ENCODE results near the gene TMEM132D.

Gene TMEM132D

GRCh38 chr12:129466499-129466898 is 437.3 kb downstream of the TMEM132D start:
- H3K27ac ChIP-seq (ENCODE audit: low read depth in 2 of 2, low read length in 2 of 2), result no peak overlapping the region
- H3K9me3 ChIP-seq (ENCODE audit: control insufficient read depth in 2 of 2, low read length in 2 of 2), result no peaks in the 10 kb centered on the region
- H3K4me1 ChIP-seq (ENCODE audit: control insufficient read depth in 2 of 2, insufficient read depth in 2 of 2, low read length in 2 of 2), result no peaks in the 10 kb centered on the region
- no peaks in the 10 kb centered on the region for H3K27me3 ChIP-seq (ENCODE audit: control insufficient read depth in 2 of 2, insufficient read depth in 2 of 2, low read length in 2 of 2)
- no peak overlapping the region for H3K9ac ChIP-seq (ENCODE audit: low read depth in 1 of 2, low read length in 2 of 2)
- H3K36me3 ChIP-seq (ENCODE audit: control insufficient read depth in 2 of 2, insufficient read depth in 2 of 2, low read length in 2 of 2), result no peaks in the 10 kb centered on the region
- H3K4me3 ChIP-seq (ENCODE audit: low read length in 2 of 2), result no peak overlapping the region

- no peak overlapping the region for H3K27ac ChIP-seq (ENCODE audit: low read depth in 2 of 2, low read length in 2 of 2)
- no peak overlapping the region for H3K4me3 ChIP-seq (ENCODE audit: low read length in 2 of 2)
- no peaks in the 10 kb centered on the region for H3K27me3 ChIP-seq (ENCODE audit: control insufficient read depth in 2 of 2, insufficient read depth in 2 of 2, low read length in 2 of 2)
- H3K9ac ChIP-seq (ENCODE audit: low read depth in 1 of 2, low read length in 2 of 2), result no peak overlapping the region
- H3K9me3 ChIP-seq (ENCODE audit: control insufficient read depth in 2 of 2, low read length in 2 of 2), result no peaks in the 10 kb centered on the region
- H3K4me1 ChIP-seq (ENCODE audit: control insufficient read depth in 2 of 2, insufficient read depth in 2 of 2, low read length in 2 of 2), result no peaks in the 10 kb centered on the region
- H3K36me3 ChIP-seq (ENCODE audit: control insufficient read depth in 2 of 2, insufficient read depth in 2 of 2, low read length in 2 of 2), result no peaks in the 10 kb centered on the region
Measured at GRCh38 chr12:129459886-129460285, 443.9 kb downstream of the TMEM132D start.

DNA sequence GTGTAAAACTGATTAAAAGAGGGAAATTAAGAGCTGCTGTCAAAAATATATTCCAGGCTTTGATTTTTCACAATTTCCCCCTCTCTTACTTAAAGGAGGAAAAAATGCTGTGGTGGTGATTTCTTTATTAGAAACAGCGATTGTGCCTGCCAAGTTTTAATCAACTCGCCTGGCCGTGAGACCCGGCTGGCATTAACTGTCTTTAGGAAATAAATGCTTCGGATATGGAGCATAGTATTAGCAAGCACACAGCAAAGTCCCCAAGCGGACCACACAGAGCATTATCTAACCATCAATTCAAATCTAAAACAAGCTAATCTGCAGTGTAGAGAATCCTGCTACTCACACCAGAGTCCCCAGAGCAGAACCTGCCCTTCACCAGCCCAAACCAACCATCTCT is 457.1 kb downstream of the TMEM132D start:
- H3K27me3 ChIP-seq (ENCODE audit: control insufficient read depth in 2 of 2, insufficient read depth in 2 of 2, low read length in 2 of 2), result no peaks in the 10 kb centered on the region
- no peaks in the 10 kb centered on the region for H3K4me1 ChIP-seq (ENCODE audit: control insufficient read depth in 2 of 2, insufficient read depth in 2 of 2, low read length in 2 of 2)
- H3K4me3 ChIP-seq (ENCODE audit: low read length in 2 of 2), result no peak overlapping the region
- no peaks in the 10 kb centered on the region for H3K9me3 ChIP-seq (ENCODE audit: control insufficient read depth in 2 of 2, low read length in 2 of 2)
- H3K27ac ChIP-seq (ENCODE audit: low read depth in 2 of 2, low read length in 2 of 2), result no peak overlapping the region
- no peaks in the 10 kb centered on the region for H3K36me3 ChIP-seq (ENCODE audit: control insufficient read depth in 2 of 2, insufficient read depth in 2 of 2, low read length in 2 of 2)
- no peak overlapping the region for H3K9ac ChIP-seq (ENCODE audit: low read depth in 1 of 2, low read length in 2 of 2)

- no peak overlapping the region for H3K9ac ChIP-seq (ENCODE audit: low read depth in 1 of 2, low read length in 2 of 2)
- no peak overlapping the region for H3K4me3 ChIP-seq (ENCODE audit: low read length in 2 of 2)
- no peaks in the 10 kb centered on the region for H3K27me3 ChIP-seq (ENCODE audit: control insufficient read depth in 2 of 2, insufficient read depth in 2 of 2, low read length in 2 of 2)
- H3K4me1 ChIP-seq (ENCODE audit: control insufficient read depth in 2 of 2, insufficient read depth in 2 of 2, low read length in 2 of 2), result no peaks in the 10 kb centered on the region
- H3K36me3 ChIP-seq (ENCODE audit: control insufficient read depth in 2 of 2, insufficient read depth in 2 of 2, low read length in 2 of 2), result no peaks in the 10 kb centered on the region
- no peak overlapping the region for H3K27ac ChIP-seq (ENCODE audit: low read depth in 2 of 2, low read length in 2 of 2)
- no peaks in the 10 kb centered on the region for H3K9me3 ChIP-seq (ENCODE audit: control insufficient read depth in 2 of 2, low read length in 2 of 2)
Measured at GRCh38 chr12:129440278-129440677, 463.5 kb downstream of the TMEM132D start.

GRCh38 chr12:129434790-129435189 is 469.0 kb downstream of the TMEM132D start:
- Histone ChIP-seq H3K9ac (ENCODE audit: low read depth in 1 of 2, low read length in 2 of 2) (no peak overlapping the region), H3K27me3 (ENCODE audit: control insufficient read depth in 2 of 2, insufficient read depth in 2 of 2, low read length in 2 of 2) (no peaks in the 10 kb centered on the region)

GRCh38 chr12:129428240-129428936 is 475.4 kb downstream of the TMEM132D start:
- H3K9ac ChIP-seq (ENCODE audit: low read depth in 1 of 2, low read length in 2 of 2), result no peak overlapping the region
- no peaks in the 10 kb centered on the region for H3K36me3 ChIP-seq (ENCODE audit: control insufficient read depth in 2 of 2, insufficient read depth in 2 of 2, low read length in 2 of 2)
- H3K4me3 ChIP-seq (ENCODE audit: low read length in 2 of 2), result no peak overlapping the region
- no peak overlapping the region for H3K27ac ChIP-seq (ENCODE audit: low read depth in 2 of 2, low read length in 2 of 2)
- no peaks in the 10 kb centered on the region for H3K4me1 ChIP-seq (ENCODE audit: control insufficient read depth in 2 of 2, insufficient read depth in 2 of 2, low read length in 2 of 2)
- no peaks in the 10 kb centered on the region for H3K27me3 ChIP-seq (ENCODE audit: control insufficient read depth in 2 of 2, insufficient read depth in 2 of 2, low read length in 2 of 2)
- H3K9me3 ChIP-seq (ENCODE audit: control insufficient read depth in 2 of 2, low read length in 2 of 2), result peaks cover 0 to 4% of the 10 kb centered on the region in 2 donors

More at GRCh38 chr12:129434790-129435189, 469.0 kb downstream of the TMEM132D start:
- Histone ChIP-seq H3K27ac (ENCODE audit: low read depth in 2 of 2, low read length in 2 of 2) (no peak overlapping the region), H3K36me3 (ENCODE audit: control insufficient read depth in 2 of 2, insufficient read depth in 2 of 2, low read length in 2 of 2) (no peaks in the 10 kb centered on the region), H3K4me3 (ENCODE audit: low read length in 2 of 2) (no peak overlapping the region), H3K9me3 (ENCODE audit: control insufficient read depth in 2 of 2, low read length in 2 of 2) (peaks cover 0 to 4% of the 10 kb centered on the region in 2 donors), H3K4me1 (ENCODE audit: control insufficient read depth in 2 of 2, insufficient read depth in 2 of 2, low read length in 2 of 2) (no peaks in the 10 kb centered on the region)

DNA sequence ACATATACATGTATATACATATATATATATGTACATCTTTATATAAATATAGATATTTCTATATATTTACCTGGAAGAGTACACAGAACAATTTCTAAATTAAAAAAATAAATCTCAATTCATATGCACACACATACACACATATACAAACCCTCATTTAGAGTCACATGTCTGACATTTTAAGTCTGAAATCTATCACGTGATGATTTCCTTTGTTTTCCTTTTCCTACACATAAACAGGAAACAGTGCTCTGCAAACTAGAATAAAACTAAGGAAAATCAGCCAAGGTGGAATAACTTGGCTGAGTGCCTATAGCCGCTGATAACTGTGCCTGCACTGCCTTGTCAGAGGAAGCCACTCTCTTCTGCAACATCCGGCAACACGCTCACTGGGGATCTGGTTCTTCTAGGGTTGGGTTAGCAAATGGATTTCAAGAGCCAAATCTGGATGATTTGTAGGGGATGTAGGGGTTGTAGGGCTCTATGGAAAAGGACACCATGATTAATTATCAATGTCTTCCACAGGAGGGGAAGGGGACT is 480.7 kb downstream of the TMEM132D start:
- H3K9me3 ChIP-seq (ENCODE audit: control insufficient read depth in 2 of 2, low read length in 2 of 2), result peaks cover 0 to 3% of the 10 kb centered on the region in 2 donors
- H3K27me3 ChIP-seq (ENCODE audit: control insufficient read depth in 2 of 2, insufficient read depth in 2 of 2, low read length in 2 of 2), result no peaks in the 10 kb centered on the region
- no peaks in the 10 kb centered on the region for H3K4me1 ChIP-seq (ENCODE audit: control insufficient read depth in 2 of 2, insufficient read depth in 2 of 2, low read length in 2 of 2)
- H3K27ac ChIP-seq (ENCODE audit: low read depth in 2 of 2, low read length in 2 of 2), result no peak overlapping the region
- no peak overlapping the region for H3K4me3 ChIP-seq (ENCODE audit: low read length in 2 of 2)
- no peaks in the 10 kb centered on the region for H3K36me3 ChIP-seq (ENCODE audit: control insufficient read depth in 2 of 2, insufficient read depth in 2 of 2, low read length in 2 of 2)
- no peak overlapping the region for H3K9ac ChIP-seq (ENCODE audit: low read depth in 1 of 2, low read length in 2 of 2)

DNA sequence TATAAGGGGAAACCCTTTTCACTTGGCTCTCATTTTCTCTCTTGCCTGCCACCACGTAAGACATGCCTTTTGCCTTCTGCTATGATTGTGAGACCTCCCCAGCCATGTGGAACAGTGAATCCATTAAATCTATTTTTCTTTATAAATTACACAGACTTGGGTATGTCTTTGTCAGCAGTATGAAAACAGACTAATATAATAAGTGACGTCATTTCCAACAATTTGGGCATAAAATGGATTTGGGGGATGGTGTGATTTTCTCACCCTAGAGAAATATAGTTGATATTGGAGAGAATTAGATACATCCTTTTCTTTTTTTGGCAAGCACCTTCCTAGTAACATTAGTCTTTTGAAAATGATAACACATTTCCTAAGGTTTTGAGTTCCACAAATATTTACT is 490.5 kb downstream of the TMEM132D start:
- Histone ChIP-seq H3K27ac (ENCODE audit: low read depth in 2 of 2, low read length in 2 of 2) (no peak overlapping the region), H3K4me1 (ENCODE audit: control insufficient read depth in 2 of 2, insufficient read depth in 2 of 2, low read length in 2 of 2) (no peaks in the 10 kb centered on the region), H3K27me3 (ENCODE audit: control insufficient read depth in 2 of 2, insufficient read depth in 2 of 2, low read length in 2 of 2) (no peaks in the 10 kb centered on the region), H3K36me3 (ENCODE audit: control insufficient read depth in 2 of 2, insufficient read depth in 2 of 2, low read length in 2 of 2) (no peaks in the 10 kb centered on the region), H3K4me3 (ENCODE audit: low read length in 2 of 2) (no peak overlapping the region), H3K9ac (ENCODE audit: low read depth in 1 of 2, low read length in 2 of 2) (no peak overlapping the region), H3K9me3 (ENCODE audit: control insufficient read depth in 2 of 2, low read length in 2 of 2) (peaks cover 0 to 3% of the 10 kb centered on the region in 2 donors)

- Histone ChIP-seq H3K27me3 (ENCODE audit: control insufficient read depth in 2 of 2, insufficient read depth in 2 of 2, low read length in 2 of 2) (no peaks in the 10 kb centered on the region), H3K4me3 (ENCODE audit: low read length in 2 of 2) (no peak overlapping the region), H3K9me3 (ENCODE audit: control insufficient read depth in 2 of 2, low read length in 2 of 2) (no peaks in the 10 kb centered on the region), H3K4me1 (ENCODE audit: control insufficient read depth in 2 of 2, insufficient read depth in 2 of 2, low read length in 2 of 2) (no peaks in the 10 kb centered on the region), H3K36me3 (ENCODE audit: control insufficient read depth in 2 of 2, insufficient read depth in 2 of 2, low read length in 2 of 2) (no peaks in the 10 kb centered on the region), H3K27ac (ENCODE audit: low read depth in 2 of 2, low read length in 2 of 2) (no peak overlapping the region), H3K9ac (ENCODE audit: low read depth in 1 of 2, low read length in 2 of 2) (no peak overlapping the region)
Measured at GRCh38 chr12:129409281-129409680, 494.5 kb downstream of the TMEM132D start.

- H3K9ac ChIP-seq (ENCODE audit: low read depth in 1 of 2, low read length in 2 of 2), result no peak overlapping the region
- no peaks in the 10 kb centered on the region for H3K27me3 ChIP-seq (ENCODE audit: control insufficient read depth in 2 of 2, insufficient read depth in 2 of 2, low read length in 2 of 2)
- no peak overlapping the region for H3K4me3 ChIP-seq (ENCODE audit: low read length in 2 of 2)
Measured at GRCh38 chr12:129404556-129404955, 499.3 kb downstream of the TMEM132D start.

More at GRCh38 chr12:129404556-129404955, 499.3 kb downstream of the TMEM132D start:
- H3K9me3 ChIP-seq (ENCODE audit: control insufficient read depth in 2 of 2, low read length in 2 of 2), result no peaks in the 10 kb centered on the region
- H3K4me1 ChIP-seq (ENCODE audit: control insufficient read depth in 2 of 2, insufficient read depth in 2 of 2, low read length in 2 of 2), result peaks cover 0 to 2% of the 10 kb centered on the region in 2 donors
- no peaks in the 10 kb centered on the region for H3K36me3 ChIP-seq (ENCODE audit: control insufficient read depth in 2 of 2, insufficient read depth in 2 of 2, low read length in 2 of 2)
- no peak overlapping the region for H3K27ac ChIP-seq (ENCODE audit: low read depth in 2 of 2, low read length in 2 of 2)
